Hematopoietic multipotent progenitor cell treated with erythropoietin and hydrocortisone succinate and interleukin-3 and kit ligand, for 17 days (in vitro differentiated cells): ENCODE data around the gene ODAD4.

Experiments
- DNase-seq: peaks from one replicate; pipeline ENCODE4 v3.0.0-alpha.2; 2015; ENCODE audit warnings: low spot score

ODAD4 gene, protein sequence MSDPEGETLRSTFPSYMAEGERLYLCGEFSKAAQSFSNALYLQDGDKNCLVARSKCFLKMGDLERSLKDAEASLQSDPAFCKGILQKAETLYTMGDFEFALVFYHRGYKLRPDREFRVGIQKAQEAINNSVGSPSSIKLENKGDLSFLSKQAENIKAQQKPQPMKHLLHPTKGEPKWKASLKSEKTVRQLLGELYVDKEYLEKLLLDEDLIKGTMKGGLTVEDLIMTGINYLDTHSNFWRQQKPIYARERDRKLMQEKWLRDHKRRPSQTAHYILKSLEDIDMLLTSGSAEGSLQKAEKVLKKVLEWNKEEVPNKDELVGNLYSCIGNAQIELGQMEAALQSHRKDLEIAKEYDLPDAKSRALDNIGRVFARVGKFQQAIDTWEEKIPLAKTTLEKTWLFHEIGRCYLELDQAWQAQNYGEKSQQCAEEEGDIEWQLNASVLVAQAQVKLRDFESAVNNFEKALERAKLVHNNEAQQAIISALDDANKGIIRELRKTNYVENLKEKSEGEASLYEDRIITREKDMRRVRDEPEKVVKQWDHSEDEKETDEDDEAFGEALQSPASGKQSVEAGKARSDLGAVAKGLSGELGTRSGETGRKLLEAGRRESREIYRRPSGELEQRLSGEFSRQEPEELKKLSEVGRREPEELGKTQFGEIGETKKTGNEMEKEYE

DNA sequence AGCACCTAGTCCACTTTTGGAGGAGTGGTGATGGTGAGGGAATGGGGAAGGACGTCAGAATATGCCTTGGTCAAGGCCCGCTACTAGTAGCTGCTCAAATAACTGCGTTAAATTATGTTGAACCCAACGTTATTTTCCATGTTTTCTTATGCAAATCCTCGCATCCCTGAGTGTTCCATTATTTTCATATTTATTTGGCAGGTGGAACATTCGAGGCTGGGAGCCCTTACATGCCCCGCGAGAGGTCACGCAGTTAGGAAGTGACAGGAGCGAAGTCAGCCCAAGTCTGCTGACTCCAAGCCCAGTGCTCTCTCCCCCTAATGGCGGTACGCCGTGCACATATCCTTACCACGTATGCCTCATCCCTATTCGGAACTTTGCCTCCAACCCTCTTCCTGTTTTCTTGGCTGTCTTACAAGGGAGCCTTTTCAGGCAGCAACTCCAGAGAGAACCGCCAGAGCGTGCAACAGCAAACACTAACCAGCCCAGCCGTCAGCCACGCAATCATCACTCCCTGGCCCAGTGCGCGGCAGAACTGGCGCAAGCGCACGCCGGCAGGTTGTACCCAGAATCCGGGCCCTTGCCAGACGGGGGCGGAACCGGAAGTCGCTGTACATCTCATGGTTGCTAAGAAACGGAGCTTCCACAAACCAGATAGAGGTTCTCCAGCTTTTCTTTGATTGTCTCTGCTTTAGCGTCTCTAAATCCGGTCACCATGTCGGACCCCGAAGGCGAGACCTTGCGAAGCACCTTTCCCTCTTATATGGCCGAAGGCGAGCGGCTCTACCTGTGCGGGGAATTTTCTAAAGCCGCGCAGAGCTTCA lies at the start of gene ODAD4:
Gene ODAD4, plus strand, starts transcription at position 609 of the 824 bp plus-strand sequence. Its CDS starts 107 bp downstream, at position 716.
- peak; percentile 97 for DNase-seq

DNA sequence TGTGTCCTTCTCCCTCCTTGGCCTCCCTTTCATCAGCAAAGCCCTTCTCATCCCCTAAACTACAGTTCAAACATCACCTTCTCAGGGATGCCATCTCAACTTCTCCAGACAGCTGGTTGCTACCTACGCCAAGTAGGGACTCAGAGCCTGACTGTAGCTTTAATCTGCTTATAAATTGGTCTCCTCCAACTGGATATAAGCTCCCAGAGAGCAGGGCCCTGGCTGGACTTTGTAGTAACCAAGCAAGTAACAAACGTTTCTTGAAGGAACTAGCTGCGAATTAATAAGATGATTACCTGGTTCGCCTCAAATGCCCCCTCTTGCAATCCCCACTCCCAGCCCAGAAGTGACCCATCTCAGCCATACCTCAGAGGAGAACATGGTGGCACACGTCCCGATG lies 47.7 kb upstream of the ODAD4 start:
- DNase-seq: no peak

DNA sequence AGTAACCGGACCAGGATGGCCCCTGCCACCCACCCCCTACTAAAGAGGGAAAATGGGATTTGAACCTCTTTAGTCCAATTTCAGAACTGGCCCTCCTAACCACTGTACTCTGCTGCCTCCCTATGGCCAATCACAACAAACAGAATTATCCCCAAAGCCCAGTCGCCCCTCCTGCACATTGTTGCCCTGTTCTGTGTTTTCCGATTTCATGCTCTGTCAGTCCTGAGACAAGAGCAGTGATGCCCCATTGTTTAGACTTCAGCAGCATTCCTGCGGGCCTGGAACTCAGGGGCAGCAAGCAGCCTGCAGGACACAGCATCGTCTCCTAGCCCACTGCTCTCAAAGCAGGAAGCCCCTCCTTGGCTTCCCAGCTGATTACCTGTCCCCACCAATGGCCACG lies 44.7 kb upstream of the ODAD4 start:
- peak; percentile 24 for DNase-seq

DNA sequence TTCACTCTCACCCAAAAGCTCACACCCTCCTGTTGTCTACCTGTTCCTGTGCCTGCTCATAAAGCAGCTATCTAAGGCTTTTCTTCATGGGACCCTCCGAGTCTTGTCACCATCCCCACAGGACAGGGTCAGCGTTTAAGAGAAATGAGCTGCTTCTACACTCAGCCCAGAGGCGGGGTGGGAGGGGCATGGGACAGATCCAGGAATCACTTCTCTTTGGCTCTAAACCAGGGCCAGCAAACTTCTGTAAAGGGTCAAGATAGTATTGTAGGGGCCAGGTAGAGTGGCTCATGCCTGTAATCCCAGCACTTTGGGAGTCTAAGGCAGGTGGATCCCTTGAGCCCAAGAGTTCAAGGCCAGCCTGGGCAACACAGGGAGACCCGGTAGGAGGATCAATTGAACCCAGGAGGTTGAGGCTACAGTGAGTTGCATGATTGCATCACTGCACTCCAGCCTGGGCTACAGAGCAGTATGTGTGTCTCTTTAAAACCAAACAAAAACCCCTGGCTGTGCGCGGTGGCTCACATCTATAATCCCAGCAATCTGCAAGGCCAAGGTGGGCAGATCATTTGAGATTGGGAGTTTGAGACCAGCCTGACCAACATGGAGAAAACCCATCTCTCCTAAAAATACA lies 42.0 kb upstream of the ODAD4 start:
- DNase-seq: no peak

DNA sequence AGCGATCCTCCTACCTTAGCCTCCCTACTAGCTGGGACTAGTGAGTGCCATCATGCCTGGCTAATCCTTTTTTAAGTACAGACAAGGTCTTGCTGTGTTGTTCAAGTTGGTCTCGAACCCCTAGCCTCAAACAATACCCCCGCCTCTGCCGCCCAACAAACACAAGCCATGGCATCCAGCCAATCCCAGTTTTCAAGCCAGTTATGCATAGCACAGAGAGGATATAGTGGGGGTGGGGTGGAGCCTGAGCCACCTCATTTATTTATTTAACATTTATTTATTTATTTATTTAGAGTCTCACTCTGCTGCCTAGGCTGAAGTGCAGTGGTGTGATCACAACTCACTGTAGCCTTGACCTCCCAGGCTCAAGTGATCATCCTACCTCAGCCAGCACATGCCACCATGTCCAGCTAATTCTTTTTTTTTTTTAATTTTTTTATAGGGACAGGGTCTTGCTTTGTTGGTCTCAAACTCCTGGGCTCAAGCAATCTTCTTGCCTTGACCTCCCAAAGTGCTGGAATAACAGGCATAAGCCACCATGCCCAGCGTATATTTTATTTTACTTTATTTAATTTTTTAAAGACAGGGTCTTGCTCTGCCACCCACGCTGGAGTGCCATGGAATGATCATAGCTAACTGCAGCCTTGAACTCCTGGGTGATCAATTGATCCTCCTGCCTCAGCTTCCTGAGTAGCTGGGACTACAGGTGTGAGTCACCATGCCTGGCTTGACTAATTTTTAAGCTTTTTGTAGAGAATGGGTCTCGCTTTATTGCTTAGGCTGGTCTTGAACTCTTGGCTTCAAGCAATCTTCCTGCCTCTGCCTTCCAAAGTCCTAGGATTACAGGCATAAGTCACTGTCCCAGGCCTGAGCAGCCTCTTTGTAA lies 39.0 kb upstream of the ODAD4 start:
- DNase-seq: no peak

DNA sequence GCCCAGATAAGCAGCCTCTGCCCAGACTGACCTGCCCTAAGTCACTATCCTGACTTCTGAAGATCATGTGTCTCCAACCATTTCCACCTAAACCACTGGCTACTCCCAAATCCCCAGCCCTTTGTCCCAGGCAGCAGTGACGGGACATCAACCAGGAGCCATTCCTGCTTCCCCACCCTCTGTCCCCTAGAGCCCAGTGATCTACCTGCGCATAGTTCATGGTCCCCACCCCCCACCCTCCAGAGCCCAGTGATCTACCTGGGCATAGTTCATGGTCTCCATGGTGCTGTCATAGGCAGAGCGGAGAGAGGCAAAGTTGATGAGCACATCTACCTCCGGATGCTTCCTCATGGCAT lies 38.4 kb upstream of the ODAD4 start:
- no peak for DNase-seq

DNA sequence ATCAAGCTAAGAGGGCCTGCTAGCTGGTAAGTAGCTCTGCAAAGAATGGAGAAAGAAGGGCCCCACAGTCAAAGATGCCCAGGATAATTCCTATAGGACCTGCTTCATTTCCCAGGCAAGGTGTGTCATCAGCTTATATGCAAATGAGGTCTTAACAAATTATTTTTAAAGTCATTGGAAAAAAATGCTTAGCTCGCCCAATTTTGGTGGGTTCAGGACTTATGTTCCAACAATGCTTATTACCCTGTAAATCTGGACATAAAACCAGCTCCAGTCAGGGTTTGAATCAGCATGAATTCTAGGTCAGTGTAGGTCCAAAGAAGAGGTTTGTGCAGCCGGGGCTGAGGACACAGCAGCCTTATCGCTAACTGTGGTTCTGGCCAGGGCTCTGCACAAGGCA lies 37.0 kb upstream of the ODAD4 start:
- DNase-seq: no peak

DNA sequence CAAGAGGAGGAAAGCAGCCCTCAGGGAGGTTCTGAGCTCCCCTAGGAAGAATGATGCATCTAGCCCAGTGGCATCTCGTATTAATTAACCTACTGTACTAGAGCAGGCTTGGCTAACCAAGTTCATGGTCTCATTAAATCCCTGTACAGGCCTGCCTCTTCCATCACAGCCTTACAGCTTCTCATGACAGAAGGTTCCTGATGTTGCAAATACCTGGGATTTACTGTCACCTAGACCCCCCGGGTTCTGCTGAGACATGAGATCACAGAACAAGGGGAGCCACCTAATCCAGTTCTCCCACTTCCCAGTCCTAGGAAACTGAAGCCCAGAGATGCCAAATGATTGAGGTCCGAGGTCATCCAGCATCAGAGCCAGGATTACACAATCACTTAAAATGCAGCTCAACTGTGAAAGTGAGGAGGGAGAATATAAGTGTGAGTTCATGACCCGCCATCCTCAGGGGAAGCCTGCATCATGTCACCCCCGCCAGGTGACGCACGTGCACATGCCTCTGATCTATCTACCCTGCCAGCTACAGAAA lies 35.6 kb upstream of the ODAD4 start:
- DNase-seq: no peak

DNA sequence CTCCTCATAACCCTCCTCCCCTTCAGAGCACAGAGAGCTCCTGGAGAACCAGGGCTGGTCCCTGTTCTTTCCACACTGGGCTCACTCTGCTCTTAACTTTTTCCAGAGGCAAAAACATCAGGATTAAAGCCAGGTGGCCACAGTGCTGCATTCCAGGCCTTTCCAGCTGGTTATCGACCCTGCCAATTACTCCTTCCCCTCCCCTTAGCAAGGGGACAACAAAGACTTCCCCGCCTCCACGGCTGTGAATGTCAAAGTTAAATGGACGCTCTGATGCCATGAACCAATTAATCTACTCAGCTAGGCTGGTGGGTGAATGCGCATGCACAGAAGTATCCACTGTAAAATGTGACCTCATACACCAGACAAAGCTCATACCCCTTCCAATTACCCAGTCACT lies 34.8 kb upstream of the ODAD4 start:
- DNase-seq: no peak

DNA sequence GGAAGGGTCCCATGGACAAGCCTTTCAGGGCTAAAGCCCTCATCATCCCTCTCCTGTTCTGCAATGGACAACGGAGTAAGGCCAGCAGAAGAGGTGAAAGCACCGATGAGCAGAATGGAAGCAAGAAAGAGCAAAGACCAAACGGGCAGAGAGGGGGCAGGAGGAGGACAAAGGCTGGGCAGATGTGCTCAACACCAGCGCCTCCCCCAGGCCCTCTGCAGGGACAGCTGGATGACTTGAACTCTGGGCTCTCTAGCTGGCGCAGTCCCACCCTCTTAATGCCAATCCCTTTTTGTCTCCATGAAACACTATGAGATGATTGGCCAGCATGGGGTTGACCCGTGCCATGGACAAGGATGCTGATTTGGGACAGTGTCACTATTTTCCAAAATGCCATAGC lies 33.7 kb upstream of the ODAD4 start:
- DNase-seq: no peak

DNA sequence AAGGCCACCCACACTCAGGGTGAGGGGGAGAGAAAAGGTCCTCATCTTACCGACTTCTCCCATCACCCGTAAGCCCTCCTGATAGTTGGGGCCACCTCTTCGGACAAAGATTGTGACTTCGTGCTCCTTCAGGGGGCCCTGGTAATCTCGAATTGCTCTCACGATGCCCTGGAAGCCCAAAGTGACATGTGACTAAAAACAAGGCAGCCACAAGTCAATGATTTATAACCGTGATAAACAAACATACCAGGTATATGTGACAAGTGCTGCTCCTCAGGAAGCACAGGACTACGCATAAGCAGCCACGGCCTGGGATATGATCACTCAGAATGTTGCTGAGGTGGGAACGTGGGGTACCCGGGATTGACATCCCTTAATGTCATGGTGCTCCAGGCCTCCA lies 28.8 kb upstream of the ODAD4 start:
- no peak for DNase-seq

DNA sequence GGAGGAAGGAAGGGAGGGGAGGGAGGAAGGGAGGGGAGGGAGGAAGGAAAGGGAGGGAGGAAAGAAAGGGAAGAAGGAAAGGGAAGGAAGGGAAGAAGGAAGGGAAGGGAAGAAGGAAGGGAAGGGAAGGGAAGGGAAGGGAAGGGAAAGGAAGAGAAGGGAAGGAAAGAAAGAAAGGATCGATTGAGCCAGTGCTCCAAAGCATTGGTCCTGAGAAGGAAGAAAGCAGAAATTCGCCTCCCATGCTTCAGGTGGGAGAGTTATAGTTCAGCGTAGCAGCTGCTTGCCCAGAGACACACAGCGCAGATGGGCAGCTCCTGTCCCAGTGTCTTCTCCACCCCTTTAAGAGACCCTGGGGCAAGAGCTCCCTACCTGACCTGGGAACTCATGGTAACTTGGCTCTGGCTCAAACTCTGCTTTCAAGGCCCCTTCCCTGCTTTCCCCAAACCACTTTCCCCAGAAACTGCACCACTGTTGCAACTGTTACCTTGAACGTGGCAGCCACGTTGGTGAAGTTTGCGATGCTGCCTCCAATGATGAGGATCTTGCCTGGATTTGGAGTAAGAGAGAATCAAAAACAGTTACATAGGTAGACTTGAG lies 26.1 kb upstream of the ODAD4 start:
- no peak for DNase-seq

DNA sequence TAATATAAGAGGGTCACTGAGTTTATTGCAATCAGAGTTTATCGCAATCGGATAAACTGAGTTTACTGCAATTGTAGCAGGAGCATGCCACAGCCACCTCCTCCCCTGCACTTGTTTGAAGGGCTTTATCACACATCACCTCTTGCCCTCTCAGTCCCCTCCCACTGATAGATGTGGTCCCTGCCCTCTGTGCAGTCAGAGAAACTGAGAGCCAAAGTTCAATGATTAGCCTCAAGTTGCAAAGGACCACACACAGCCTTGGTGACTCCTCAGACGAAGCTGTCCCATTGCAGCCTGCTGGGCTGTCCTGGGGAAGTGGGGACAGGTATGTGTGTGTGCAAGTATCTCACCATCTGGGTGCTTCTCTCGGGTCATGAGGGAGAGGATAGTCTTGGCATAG lies 25.2 kb upstream of the ODAD4 start:
- no peak for DNase-seq

DNA sequence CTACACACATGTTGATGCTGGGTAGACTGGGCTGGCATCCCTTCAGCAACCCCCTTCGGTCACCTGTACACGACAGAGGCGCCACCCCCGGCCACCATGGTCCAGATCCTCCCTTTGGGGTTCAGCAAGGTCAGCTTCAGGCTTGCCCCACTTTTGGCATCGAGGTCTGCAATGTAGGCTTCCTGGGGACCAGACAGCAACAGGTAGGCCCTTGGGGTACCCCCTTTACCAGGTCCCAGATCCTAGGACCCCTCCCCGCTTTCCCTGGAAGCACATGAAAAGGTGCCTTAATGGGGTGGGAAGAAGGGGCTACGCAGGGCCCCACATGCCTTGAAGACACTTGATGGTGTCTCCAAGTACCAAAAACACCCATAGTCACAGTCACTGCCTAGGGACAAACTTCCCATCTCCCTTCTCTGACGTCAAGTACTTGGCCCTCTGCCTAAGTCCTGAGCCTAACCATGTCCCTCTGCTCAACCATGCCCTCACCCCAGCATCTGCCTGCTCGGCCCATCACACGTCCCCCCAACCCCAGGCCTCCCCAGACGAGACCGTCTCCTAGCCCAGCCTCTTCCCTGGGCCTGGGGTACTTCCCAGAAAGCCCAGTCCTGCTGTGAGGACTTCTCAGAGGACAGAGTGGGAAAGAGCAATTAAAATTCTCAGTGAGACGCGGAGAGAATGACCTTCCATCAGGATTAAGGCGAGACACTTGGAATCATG lies 23.8 kb upstream of the ODAD4 start:
- no peak for DNase-seq

DNA sequence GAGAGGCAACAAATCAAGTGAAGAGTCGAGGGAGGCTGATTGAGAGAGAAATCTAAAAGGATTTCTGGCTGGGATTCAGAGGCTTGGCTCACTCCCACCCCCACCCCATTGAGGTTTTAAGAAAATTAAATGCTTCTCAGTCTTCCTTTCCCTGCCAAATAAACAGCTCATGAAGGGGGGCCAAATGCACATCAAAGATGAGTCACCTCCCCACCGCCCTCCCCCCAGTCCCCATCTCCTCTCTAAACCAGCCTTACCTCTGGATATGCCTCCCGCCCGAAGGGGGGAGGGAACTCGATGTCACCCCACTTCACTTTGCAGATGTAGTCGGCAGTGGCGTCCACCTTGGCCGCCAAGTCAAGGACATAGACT lies 23.2 kb upstream of the ODAD4 start:
- no peak for DNase-seq

DNA sequence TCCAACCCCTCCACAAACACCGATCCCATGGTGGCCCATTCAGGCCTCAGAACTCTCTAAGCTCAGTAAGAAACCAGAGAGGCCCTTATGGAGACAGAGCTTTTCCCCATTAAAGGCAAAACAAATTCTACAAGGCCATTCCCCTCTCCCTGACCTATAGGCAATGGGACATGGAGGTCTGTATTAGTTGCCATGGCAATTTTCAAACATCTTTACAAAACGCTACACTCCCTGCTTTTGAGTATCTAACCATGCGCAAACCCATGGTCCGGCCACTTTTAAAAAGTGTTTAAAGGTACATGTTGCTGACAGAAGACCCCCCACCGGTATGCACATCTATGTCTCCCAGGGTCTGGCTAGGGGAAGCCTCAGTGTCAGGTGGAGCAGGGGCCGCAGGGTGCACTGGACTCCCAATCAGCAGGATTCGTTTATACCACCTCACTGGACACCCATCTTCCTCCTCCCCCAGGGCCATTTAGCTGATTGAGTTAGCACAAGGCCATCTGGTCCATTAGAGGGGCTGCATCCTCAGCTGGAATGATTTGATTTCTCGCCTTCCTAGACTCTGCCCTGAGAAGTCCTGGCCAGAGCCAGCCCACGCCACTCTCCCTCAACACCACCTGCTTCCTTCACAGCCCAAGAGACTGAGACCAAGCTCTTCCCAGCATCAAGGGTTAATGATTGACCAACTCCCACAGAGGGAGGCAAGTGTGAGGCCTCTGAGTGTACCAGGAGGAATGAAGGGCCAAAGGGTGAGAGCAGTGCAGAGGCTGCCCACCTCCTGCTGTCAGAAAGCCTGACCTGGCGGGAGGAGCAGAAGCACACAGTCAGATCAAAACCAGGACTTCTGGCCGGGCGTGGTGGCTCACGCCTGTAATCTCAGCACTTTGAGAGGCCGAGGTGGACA lies 22.5 kb upstream of the ODAD4 start:
- no peak for DNase-seq

DNA sequence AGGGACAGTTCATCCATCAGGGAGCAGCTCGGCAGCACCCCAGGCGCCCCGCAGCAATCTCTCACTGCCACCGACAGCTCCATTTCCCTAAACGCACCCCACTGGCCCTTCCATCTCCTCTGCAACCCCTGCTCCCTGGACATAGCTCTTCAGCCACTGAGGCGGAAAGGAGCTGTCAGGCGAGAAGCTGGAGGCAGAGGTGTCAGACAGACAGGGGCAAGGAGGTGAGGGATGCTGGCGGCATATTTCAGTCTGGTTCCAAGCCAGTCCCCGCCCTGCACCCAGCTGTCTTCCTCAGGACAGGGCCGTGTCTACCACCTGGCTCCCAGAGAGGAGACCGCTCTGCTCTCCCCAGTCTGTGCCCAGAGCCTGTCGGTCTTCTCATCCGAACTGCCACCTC lies 21.3 kb upstream of the ODAD4 start:
- no peak for DNase-seq

DNA sequence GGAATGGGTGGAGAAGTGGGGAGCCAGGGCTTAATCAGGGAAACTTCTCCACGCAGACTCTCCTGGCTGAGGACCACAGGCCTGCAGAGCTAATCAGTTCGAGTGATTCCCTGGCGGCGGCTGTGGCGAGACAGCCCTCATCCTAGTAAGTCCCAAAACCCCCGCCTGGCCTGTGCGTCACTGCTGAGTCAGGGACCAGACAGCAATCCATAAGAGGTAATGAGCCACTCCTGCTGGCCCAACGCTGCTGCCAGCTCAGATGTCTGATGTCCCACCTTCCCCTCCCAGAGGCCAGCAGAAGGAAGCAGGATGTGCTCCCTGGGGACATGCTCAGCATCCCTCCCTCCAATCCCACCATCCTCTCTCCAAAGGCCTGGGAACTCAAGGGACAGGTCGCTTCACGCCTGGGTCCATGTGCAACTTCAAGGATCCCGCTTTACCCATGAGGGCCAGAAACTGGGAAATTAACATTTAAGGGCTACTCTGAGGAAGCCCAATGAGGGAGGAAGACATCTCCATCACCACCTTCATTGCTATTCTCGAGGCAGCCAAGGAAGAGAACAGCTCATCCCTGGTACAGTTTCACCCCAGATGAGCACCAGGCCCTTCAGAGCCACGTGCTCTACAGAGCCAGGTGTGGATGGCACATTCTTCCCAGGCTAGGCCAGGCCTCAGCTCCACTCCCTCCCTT lies 19.6 kb upstream of the ODAD4 start:
- no peak for DNase-seq
